ENCODE data around the gene FRMPD4.

The FRMPD4 gene

DNA sequence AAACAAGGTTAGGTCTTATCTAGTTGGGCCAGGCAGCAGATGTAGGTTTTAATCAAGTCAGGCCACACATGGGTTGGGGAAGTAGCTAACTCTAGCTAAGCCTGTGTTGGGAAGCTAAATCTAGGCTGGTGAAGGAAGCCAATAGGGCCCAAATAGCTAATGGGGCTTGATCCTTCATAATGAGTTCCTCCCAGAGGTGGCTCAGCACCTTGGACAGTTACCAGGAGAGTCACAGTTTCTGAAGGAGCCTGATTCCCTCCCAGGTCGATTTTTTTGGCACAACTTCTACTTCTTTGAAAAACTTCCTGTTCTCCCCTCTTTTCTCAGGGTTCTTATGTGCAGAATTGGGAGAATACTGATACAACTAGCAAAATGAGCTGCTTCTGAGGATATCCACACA lies 410.5 kb downstream of the FRMPD4 start:
- DNase-seq, result no peak

DNA sequence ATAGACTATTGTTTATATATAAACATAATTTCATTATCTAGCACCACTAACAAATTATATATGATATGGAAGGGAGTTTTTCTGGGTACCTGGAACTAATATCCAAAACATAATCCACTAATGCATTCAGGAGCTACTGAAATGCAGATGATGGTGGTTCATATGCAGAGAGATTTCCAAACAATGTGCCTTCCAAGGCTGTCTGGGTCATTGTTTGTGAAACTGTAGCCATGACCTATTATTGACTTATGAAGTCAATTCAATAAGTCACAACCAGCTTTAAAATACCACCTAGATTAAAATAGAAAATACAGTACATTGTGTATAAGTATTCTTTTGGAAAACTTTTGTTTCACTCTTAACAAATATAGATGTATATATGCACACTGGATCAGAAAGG lies 415.9 kb downstream of the FRMPD4 start:
- no peak for DNase-seq

DNA sequence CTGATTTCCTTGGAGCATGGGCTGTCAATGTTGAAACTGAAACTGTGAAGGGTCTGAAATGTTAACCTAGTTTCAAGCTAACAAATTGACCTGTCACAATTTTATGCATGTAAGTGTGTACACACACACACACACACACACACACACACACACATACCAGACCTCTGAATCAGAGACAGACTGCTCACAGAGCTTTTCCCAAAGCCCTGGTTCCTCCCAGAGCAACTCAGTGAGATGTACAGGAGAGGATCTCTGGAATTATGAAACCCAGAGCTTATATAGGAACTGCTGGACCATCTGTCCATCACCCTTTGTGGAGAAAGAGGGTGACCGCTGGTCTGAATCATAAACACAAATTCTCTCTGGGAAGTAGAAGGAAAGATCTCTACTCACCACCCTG lies 424.8 kb downstream of the FRMPD4 start:
- no peak for DNase-seq

DNA sequence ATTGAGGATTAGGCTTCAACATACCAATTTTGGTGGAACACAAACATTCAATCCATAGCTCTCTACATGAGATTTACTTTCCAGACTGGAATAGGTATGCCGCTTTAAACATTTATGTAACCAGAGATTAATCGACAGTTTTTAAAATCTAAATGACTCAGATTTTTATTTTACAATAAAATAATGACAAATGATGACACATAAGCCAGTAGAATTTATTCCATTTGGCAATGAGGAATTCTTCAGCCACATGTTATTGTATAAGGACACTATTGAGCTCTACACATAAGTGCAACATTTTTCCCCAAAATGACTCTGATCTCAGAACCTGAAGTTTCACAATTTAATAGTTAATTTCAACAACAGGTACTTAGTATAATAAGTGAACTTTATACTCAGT lies 425.9 kb downstream of the FRMPD4 start:
- DNase-seq, result no peak

DNA sequence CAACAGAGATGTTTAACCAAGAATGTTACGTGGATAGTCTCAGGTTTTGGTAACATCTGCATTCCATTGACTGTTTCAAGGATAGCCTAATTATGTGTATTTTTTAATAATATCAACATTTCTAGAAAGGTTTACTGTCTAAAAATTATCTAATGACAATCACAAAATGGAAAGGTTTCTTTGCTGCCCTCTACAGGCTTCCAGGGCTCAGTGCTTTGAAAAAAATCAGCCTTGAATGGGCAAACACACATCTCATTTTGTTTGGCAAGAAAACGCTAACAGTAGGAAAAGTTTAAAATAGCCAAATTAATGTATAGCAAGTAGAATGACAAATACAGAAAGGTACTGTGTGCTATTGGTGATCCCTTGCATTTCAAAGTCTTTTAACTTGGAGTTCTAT lies 429.6 kb downstream of the FRMPD4 start:
- DNase-seq, result no peak

DNA sequence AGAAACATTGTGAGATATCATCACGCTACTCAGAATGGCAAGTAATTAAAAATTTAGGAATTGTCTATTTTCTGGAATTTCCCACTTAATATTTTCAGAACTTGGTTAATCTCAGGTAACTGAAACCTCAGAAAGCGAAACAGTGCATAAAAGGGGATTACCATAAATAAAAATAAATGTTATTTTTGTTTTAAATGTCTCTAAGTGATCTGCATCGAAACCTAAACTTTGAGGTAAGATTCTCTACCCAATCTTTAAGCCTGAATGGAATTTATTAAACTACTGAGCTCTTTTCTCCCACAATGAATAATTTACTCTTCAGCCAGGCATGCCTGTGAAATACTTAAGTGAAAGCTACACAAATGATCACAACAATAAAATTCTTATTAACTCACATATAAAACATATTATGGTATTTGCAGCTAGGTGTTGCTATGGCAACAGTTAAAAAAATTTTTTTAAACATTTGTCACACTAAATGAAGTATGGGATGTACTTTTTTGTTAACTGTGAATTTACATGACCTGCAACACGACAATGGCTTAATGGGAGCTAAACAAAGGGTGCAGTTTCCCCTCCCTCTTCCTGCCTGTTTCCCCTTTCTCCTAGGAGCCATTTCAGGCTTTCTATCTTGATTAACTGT lies 432.7 kb downstream of the FRMPD4 start:
- DNase-seq, result no peak

DNA sequence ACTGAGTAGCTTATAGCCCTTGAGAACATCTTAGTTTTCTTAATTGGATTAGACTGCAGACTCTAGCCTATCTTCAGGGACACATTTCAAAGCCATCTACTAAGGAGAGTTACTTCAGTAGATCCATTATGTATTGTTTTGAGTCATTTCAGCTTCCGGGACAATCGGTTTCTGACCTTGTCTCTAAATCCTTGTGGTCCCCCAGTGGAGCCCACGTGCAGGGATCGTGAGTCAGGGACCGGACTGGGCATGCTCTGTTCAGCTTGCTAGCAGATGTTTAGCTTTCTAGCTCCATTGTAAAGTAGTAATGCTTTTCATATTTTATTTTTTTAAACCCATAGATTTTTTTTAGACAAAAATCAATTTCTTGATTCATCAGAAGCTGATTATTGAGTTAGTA lies 441.0 kb downstream of the FRMPD4 start:
- DNase-seq, result no peak

DNA sequence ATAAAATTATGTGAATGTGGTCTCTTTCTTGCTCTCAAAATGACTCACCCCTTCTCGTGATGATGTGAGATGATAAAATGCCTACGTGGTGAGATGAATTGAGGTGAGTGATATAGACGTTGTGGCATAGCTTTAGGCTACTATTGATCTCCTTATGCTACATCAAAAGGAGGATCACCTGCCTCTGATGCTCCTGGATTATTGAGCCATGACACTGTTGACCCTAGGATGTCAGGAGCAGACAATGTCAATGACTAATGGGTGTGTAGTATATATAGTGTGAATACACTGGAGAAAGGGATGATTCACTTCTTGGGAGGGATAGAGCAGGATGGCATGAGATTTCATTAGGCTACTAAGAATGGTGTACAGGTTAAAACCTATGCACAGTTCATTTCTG lies 442.3 kb downstream of the FRMPD4 start:
- DNase-seq, result no peak

DNA sequence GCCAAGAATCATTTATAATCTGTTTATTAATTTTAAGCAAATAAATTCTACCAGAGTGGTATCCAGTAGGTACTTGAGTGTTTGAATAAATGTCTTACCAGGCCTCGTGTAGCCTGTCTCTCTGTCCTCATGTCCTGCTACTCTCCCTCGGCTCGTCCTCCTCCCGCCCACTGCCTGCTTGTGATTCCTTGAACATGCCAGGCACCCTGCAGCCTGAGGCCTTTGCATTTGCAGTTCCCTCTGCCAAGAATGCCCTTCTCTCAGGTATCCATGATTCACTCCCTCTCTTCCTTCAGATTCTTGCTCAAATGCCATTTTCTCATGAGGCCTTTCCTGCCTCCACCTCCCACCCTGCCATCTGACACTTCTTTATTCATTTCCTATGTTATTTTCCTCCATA lies 443.3 kb downstream of the FRMPD4 start:
- DNase-seq, result no peak

DNA sequence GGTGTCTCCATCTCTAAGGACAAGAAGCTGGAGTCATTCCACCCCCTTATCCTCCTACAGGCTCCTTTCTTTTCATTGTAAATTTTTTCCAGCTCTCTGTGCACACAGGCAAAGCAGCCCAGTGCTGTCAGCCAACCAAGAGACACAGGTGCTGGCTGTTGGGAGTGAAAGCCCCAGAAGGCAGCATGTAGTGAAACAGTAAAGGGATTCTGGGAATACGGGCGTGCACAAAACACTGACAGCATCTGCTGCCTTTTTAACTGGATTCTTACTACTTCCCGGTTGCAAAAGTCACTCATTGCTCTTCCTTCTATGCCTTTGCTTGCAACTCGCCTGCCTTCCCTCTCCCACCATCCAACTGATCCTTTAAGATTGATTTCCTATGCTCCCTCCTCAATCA lies 444.4 kb downstream of the FRMPD4 start:
- no peak for DNase-seq

DNA sequence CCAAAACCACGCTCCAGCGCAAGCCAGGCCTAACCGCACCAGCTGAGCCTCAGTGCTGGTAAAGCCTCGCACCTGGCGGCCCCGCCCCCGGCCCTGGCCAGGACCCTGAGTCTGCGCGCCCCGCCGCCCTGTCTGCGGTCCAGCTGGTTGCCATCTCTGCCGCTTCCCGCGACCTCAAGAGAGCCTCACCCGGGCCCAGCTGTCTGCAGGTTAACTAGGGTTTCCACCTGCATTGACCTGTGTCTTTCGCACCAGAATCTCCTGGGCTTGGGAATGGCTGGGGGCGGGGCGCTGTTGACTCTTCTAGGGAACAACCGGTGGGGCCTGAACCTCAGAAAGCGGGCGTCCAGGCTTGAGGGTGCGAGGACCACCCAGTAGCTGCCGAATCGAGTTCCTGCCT lies 445.3 kb downstream of the FRMPD4 start:
- no peak for DNase-seq

DNA sequence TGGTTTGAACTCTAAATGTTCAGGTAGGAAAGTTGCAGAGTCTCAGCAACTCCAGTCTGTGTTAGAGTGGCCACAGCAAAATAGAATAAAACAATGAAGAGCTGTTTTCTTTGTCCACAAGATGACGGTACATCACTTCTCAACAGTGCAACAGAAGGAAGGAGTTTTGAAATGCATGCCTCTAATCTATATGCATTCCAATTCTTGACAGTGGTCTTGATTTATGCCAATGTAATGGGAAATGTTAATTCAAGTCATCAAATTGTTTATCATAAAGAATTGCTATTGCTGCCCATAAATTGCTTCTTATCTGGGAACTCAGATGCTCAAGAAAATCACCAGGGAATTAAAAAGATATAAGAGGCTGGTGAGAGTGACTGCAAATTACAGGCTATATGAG lies 457.4 kb downstream of the FRMPD4 start:
- no peak for DNase-seq

DNA sequence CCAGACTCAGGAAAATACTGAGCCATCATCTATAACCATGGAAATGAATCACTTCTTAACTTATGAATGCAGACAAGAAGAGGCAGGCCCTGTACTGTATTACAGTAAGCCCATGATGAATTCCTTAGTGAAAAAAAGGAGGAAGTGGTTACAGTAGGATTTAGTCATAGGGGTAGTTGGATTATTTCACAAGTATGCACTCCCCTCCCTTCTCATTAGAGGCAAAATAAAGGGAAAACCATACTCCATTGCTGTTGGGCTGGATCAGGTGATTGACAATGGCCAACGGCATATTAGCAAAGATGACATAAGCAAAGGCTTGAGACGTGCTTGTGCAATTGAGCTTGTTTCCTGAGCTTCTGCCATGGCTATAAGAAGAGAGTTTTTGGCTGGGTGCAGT lies 471.8 kb downstream of the FRMPD4 start:
- DNase-seq, result no peak

DNA sequence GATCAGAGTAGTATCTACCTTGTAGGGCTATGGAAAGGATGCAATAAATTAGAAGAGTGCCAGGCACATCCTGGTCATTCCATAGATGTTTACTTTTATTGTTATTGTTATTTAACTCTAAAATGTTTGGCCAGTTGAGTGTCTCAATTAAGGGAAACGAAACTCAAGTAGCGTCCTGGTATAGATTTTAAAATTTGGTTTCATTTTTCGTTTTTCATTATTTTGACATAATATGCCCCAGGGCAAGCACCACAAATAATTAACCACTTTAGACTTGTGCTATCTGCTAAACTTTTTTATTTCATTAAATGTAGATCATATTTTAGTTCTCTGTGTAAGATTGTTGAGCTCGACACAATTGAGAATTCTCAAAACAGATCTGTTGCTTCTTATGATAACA lies 473.2 kb downstream of the FRMPD4 start:
- DNase-seq, result no peak

DNA sequence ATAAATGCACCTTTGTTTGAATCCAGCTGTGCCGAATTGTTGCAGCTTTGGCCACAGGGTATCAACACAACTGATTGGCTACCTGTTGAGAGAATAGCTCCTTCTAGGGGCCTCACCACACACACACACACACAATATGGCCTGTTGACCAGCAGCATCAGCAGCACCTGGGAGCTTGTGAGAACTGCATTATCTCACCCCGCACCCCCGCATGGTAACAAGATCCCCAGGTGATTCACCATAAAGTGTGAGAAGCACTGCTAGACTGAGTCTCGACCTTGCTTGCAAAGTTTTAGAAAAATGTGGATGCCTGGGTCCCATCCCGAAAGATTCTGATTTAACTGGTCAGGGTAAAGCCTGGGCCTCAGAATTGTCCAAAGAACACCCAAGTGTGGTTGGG lies 476.0 kb downstream of the FRMPD4 start:
- DNase-seq, result no peak

DNA sequence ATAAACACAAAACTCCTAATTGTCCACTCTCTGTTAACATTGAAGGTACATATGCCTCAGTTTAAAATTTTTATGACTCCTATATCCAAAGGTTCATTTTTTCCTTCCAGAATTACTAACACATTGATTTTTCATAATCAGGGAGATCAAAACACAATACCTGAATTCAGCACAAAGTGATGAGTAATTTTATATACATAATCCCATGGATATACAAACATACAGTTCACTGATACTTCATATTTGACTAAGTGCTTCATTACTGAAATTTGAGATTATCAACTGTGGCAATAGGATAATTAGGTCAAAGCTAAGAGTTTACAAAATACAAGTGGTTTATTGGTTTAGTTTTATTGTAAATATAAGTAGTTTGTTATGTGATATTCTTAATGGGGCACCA lies 476.8 kb downstream of the FRMPD4 start:
- DNase-seq, result no peak

DNA sequence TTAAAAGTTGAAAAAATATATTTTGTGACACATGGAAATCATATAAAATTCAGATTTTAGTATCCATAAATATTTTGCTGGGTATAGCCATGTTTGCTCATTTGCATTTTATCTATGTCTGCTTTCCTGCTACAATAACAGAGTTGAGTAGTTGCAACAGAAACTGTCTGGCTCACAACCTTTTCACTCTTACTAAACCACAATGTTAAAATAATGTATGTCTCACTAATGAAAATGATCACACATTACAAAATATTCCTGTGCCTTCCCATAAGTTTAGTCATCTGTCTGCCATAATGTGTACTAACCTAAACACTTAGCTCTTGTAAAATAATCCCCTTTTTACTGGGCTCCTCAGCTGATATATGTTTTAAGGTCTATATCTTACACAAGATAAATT lies 479.0 kb downstream of the FRMPD4 start:
- no peak for DNase-seq

DNA sequence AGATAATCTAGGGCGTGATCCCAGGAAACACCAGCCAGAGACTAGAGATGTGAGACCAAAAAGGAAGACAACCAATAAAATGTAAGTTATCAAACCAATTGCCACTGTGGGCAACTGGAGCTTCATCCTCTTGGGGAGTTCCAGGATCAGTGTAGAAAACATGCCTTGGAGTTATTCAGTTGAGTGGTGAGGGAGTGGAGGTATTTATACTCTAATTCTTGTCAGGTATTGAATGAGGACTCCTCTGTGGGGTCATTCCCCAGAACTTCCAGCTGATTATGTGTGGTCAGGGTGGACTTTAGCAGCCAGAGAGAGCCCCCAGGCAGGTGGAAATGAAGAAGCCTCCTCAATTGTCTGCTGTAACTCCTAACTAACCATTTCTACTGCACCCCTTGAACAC lies 509.0 kb downstream of the FRMPD4 start:
- no peak for DNase-seq

DNA sequence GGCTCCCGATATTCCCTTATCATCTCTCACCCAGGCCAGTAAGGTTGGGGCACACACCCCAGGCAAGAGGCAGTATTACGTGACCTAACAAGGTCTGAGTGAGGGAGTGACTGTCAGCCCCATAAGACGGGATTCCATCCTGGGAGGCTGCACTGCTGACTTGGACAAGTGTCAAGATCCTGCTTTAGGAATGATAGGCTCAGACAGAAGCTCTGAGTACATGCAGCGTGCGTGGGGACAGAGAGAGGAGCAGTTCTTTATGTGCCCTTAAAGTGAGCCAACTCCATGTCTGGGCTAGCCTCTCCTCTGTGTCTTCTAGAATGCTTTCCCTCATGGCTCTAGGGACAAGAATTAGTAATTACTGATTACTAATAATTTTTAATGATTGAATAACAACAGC lies 510.7 kb downstream of the FRMPD4 start:
- DNase-seq, result no peak

DNA sequence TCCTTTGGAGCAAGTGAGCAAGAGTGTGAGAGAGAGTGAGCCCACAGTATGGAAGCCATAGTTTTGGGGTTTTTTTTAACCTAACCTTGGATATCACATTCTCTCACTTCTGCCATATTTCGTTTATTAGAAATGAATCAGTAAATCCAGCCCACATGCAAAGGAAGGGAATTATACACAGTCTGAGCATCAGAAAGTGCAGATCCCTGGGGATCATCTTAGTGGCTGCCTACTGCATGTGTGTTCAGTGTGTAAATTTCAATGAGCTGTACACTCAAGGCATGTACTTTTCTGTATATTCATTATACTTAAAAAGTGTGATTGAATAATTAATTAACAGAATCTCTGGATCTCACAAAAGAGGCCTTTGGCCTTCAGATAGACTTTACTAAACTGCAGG lies 519.2 kb downstream of the FRMPD4 start:
- DNase-seq, result no peak

DNA sequence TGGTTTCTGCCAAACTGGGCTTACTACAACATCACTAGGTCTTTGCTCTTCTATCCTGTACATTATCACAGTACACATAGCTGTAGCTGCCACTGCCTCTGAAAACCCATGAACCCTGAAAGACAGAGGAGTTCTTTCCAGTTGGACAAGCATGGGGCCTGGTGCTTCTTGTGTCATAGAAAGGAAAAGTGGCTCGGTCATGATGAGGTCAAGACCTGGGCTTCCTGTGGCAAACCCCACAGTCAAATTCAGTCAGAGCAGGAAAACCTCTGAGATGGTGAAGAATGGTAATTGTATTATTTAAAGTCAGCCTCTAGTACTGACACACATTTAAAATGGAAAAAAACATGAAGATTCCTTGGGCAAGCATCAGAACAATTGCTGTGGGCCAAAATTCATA lies 519.6 kb downstream of the FRMPD4 start:
- no peak for DNase-seq

DNA sequence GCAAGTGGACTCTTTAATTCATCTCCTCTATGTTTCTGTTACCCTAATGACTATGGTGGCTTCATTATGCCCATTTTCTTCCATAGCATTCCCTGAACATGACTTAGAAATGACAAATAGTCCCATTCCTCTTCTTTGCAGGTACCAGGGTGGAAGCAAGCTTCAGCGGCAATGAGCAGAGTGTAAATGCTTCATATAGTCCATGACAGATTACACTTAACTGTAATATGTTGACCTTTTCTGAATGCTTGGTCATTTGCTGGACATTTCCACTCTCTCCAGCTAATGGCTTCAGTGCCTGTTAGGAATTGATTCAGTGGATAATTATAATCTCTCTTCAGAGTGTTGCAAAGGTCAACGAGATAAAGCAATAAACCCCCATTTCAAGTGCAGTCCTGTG lies 523.2 kb downstream of the FRMPD4 start:
- DNase-seq, result no peak

DNA sequence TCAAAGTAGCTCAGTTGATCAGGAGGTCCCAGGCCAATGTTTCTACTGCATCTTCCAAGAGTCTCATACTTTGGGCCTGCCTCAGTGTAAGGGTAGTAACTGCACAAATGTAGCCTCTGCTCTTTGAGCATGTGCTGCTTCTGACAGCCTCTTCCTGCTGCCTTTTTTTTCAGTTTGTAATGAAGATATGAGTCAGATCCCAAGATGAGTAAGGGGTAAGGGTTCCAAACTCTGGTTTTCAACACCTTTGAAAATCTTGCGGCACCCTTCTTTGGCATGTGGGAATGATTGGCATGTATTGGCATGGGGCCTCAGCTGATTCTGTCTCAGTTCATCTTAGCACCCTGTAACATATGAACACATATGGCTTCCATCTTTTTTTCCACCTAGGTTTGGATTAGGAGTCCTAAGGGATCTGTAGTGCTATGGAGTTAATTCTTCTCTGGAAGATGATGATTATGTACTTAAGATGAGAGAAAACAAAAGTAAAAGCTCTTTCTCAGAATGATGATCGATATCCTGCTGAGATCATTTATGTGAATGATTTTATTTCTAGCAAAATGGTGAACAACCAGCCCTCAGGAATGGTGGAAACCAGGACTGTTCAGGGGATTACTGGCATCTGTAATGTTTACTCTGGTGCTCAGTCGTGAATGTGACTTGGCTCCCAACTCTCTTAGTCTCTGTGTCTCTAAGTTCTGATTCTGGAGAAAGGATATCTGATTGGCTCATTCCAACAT lies 534.3 kb downstream of the FRMPD4 start:
- DNase-seq, result no peak

DNA sequence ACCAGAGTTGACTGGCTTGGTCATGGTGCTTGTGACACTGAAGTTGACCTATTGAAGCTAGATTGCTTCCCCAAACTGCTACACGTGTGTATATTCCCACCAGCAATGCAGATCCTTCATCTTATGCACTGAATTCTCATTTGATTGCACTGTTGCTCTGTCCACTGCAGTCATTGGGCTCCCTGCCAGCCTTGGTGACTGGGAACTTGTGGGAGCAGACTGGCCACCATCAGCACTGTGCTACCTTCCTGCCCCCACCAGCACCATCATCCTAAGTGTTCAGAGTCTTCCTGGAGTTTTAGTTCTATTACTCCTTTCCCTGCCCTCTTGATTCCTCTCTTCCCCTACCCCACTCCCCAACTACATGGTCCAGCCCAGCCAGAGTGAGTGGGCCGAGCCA lies 535.2 kb downstream of the FRMPD4 start:
- DNase-seq, result no peak

DNA sequence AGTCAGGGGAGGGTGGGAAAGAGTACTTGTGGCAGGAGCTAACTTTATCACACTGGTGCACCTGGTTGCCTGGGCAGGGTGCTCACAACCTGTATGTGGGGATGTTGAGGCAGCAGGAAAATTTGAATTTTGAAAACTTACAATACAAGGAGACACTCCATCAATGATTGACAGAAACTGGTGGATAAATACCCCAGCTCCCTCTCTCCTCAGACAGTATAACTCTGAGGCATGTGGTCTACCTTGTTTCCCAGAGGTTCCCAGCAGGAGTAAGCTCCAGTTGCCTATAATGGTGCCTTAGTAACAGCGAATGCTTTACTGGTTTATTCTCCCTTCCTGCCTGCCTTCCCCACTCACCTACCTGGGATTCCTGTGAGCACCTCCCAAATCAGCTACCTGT lies 541.2 kb downstream of the FRMPD4 start:
- no peak for DNase-seq

All from amniotic stem cell (primary cell).